Measurements from ENCODE around the gene SLC4A1. TPM values are rescaled to one million over a fixed set of nuclear protein-coding genes. Genes with fewer than 3 reads are reported as not detected.

The SLC4A1 gene
- total and polyA plus RNA-seq, 2 of the 13 experiments (the other 11 are each of a cell fraction or from before 2014, with no cell fraction given) = not detected

GRCh38 chr17:44220213-44221083 lies 47.5 kb downstream of the SLC4A1 start (continued):
- TF ChIP-seq, protein P1, sequence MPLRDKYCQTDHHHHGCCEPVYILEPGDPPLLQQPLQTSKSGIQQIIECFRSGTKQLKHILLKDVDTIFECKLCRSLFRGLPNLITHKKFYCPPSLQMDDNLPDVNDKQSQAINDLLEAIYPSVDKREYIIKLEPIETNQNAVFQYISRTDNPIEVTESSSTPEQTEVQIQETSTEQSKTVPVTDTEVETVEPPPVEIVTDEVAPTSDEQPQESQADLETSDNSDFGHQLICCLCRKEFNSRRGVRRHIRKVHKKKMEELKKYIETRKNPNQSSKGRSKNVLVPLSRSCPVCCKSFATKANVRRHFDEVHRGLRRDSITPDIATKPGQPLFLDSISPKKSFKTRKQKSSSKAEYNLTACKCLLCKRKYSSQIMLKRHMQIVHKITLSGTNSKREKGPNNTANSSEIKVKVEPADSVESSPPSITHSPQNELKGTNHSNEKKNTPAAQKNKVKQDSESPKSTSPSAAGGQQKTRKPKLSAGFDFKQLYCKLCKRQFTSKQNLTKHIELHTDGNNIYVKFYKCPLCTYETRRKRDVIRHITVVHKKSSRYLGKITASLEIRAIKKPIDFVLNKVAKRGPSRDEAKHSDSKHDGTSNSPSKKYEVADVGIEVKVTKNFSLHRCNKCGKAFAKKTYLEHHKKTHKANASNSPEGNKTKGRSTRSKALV (CRISPR knock-in tag; IDR thresholded peaks at IDR 0.05) = peak; percentile 93
- TF ChIP-seq ZNF709 (CRISPR knock-in tag; IDR thresholded peaks at IDR 0.05) (peak; percentile 37; the same call in 1 of the 2 replicates), HMGXB4 (CRISPR knock-in tag; IDR thresholded peaks at IDR 0.05; ENCODE audit: borderline replicate concordance in 1 of 2, low read depth in 1 of 2) (0 out of 4 replicates have a peak, but pooled peaks of 1 of the 2 experiments have one; percentile 45), IRX3 (CRISPR knock-in tag; IDR thresholded peaks at IDR 0.05; ENCODE audit: borderline replicate concordance, low read depth) (no peak), MEF2D (CRISPR knock-in tag; IDR thresholded peaks at IDR 0.05) (no peak), FOSL2 (CRISPR knock-in tag; IDR thresholded peaks at IDR 0.05) (no peak), NFE2 (CRISPR knock-in tag; IDR thresholded peaks at IDR 0.05) (no peak), CBFB (CRISPR knock-in tag; IDR thresholded peaks at IDR 0.05) (no peak; the same call in 1 of the 2 replicates), MAZ (IDR thresholded peaks at IDR 0.05; ENCODE audit: borderline replicate concordance, low read depth, low read length) (no peak), MAZ (CRISPR knock-in tag; IDR thresholded peaks at IDR 0.05; ENCODE audit: low read depth) (peak; percentile 24), ZNF879 (CRISPR knock-in tag; IDR thresholded peaks at IDR 0.05) (0 out of 2 replicates have a peak, but pooled peaks have one; percentile 49), TP53 (CRISPR knock-in tag; conservative IDR thresholded peaks at IDR 0.05) (no peak), SAP130 (CRISPR knock-in tag; IDR thresholded peaks at IDR 0.05; ENCODE audit: low read depth) (peak; percentile 39), ZFX (CRISPR knock-in tag; IDR thresholded peaks at IDR 0.05; ENCODE audit: low read depth) (peak; percentile 74), SAFB2 (CRISPR knock-in tag; IDR thresholded peaks at IDR 0.05; ENCODE audit: borderline replicate concordance, low read depth) (peak; percentile 31; the same call in 1 of the 2 replicates), CBX1 (IDR thresholded peaks at IDR 0.05; ENCODE audit: low read depth) (no peak), JUNB (CRISPR knock-in tag; IDR thresholded peaks at IDR 0.05; ENCODE audit: borderline replicate concordance) (no peak), E2F5 (CRISPR knock-in tag; conservative IDR thresholded peaks at IDR 0.05) (no peak), ZXDC (CRISPR knock-in tag; IDR thresholded peaks at IDR 0.05) (0 out of 2 replicates have a peak, but pooled peaks have one; percentile 2)
- TF ChIP-seq, protein P2, sequence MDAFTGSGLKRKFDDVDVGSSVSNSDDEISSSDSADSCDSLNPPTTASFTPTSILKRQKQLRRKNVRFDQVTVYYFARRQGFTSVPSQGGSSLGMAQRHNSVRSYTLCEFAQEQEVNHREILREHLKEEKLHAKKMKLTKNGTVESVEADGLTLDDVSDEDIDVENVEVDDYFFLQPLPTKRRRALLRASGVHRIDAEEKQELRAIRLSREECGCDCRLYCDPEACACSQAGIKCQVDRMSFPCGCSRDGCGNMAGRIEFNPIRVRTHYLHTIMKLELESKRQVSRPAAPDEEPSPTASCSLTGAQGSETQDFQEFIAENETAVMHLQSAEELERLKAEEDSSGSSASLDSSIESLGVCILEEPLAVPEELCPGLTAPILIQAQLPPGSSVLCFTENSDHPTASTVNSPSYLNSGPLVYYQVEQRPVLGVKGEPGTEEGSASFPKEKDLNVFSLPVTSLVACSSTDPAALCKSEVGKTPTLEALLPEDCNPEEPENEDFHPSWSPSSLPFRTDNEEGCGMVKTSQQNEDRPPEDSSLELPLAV (CRISPR knock-in tag; conservative IDR thresholded peaks at IDR 0.05; ENCODE audit: low read depth) = no peak
